HepG2 (cell line): ENCODE results near the gene HLA-DPA1. TPM values are rescaled to one million over a fixed set of nuclear protein-coding genes. Genes with fewer than 3 reads are reported as not detected.

ENCODE experiments used
- CEBPB ChIP-seq: IDR thresholded peaks from 2 replicates; pipeline ENCODE4 v1.6.1; 2011; ENCODE audit warnings: low read depth, low read length, improper control_type of control experiment, borderline replicate concordance
- CEBPG ChIP-seq: IDR thresholded peaks from 2 replicates; pipeline ENCODE4 v1.6.1; 2016
- FOXO1 ChIP-seq: sonication (generic); formaldehyde crosslinking; IDR thresholded peaks from 2 replicates; pipeline ENCODE4 v1.4.0; 2020; ENCODE audit warnings: missing genetic modification reagents
- NFIC ChIP-seq: IDR thresholded peaks from 2 replicates; pipeline ENCODE4 v1.6.1; 2012; ENCODE audit warnings: mild to moderate bottlenecking, low read length, inconsistent platforms
- NFKB2 ChIP-seq: sonication (generic); formaldehyde crosslinking; IDR thresholded peaks from 2 replicates; pipeline ENCODE4 v1.4.0; 2020; ENCODE audit warnings: missing genetic modification reagents, borderline replicate concordance
- ZNF367 ChIP-seq: sonication (generic); formaldehyde crosslinking; IDR thresholded peaks from 2 replicates; pipeline ENCODE4 v1.4.0; 2020; ENCODE audit warnings: missing genetic modification reagents, borderline replicate concordance
- ZNF569 ChIP-seq: sonication (generic); formaldehyde crosslinking; IDR thresholded peaks from 2 replicates; pipeline ENCODE4 v1.5.0; 2020; ENCODE audit warnings: mild to moderate bottlenecking, missing genetic modification reagents, moderate library complexity, borderline replicate concordance
- ZNF614 ChIP-seq: IDR thresholded peaks from 2 replicates; pipeline ENCODE4 v1.6.1; 2018; ENCODE audit warnings: missing biosample characterization, missing genetic modification reagents, inconsistent platforms, borderline replicate concordance
- polyA plus RNA-seq, 8 experiments: library from polyadenylated mRNA; depleted of rRNA in 3 of 8; stranded (reverse) in 7 of 8; unstranded in 1 of 8; fragments of >200 nt; fragmentation: Illumina TruSeq in 4 of 8; extraction: Trizol in 4 of 8; gene quantifications; 2 replicates each; pipeline versions ENCODE4 v1.2.1 to v1.2.3, GENCODE V29; 2011 to 2016; ENCODE audit warnings: low read depth in 4 of 8, missing spikeins in 1 of 8, mixed read lengths in 1 of 8; ENCODE audit not compliant: insufficient read depth in 1 of 8
- total RNA-seq, 5 experiments: library from RNA; depleted of rRNA; stranded (reverse); fragments of >200 nt; fragmentation: Illumina TruSeq; extraction: Trizol; gene quantifications; 2 replicates each; pipeline ENCODE4 v1.2.3, GENCODE V29; 2016; ENCODE audit warnings: low read depth in 1 of 5
- TF ChIP-seq, protein P1 (sequence below): sonication (generic); formaldehyde crosslinking; IDR thresholded peaks from 2 replicates; pipeline ENCODE4 v1.4.0; 2020; ENCODE audit warnings: mild to moderate bottlenecking, missing genetic modification reagents, borderline replicate concordance
- TF ChIP-seq, protein P2 (sequence below): IDR thresholded peaks from 2 replicates; pipeline ENCODE4 v1.6.1; 2016; ENCODE audit warnings: low read depth, missing genetic modification reagents, missing compliant biosample characterization
- TF ChIP-seq, protein P3 (sequence below): sonication (generic); formaldehyde crosslinking; IDR thresholded peaks from 2 replicates; pipeline ENCODE4 v1.5.1; 2020; ENCODE audit warnings: mild to moderate bottlenecking, missing genetic modification reagents, moderate library complexity
- TF ChIP-seq, protein P4 (sequence below): sonication (generic); formaldehyde crosslinking; IDR thresholded peaks from 2 replicates; pipeline ENCODE4 v1.4.0; 2020; ENCODE audit warnings: mild to moderate bottlenecking, missing genetic modification reagents

The HLA-DPA1 gene
- total and polyA plus RNA-seq, 2 of the 13 experiments (the other 11 are each of a cell fraction or from before 2014, with no cell fraction given) = not detected

DNA sequence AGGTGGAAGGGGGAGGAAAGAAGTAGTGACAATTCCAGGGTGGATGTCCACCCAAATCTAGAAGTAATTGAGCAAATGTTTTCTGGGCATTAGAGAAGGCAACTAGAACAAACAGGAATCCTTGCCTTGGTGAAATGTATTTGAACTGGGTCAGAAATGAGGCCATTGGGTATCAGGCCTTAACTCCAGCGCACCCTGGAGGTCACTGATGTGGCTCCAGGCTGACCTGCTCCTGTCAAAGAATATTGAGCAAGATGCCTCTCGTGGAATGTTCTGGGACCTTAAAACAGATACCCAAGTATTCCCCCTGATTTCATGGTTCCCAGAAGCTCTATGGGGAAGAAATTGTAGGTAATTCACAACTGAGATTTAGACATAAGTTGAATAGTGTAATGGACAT is 9.3 kb upstream of the HLA-DPA1 start (continued):
- TF ChIP-seq, protein P1, sequence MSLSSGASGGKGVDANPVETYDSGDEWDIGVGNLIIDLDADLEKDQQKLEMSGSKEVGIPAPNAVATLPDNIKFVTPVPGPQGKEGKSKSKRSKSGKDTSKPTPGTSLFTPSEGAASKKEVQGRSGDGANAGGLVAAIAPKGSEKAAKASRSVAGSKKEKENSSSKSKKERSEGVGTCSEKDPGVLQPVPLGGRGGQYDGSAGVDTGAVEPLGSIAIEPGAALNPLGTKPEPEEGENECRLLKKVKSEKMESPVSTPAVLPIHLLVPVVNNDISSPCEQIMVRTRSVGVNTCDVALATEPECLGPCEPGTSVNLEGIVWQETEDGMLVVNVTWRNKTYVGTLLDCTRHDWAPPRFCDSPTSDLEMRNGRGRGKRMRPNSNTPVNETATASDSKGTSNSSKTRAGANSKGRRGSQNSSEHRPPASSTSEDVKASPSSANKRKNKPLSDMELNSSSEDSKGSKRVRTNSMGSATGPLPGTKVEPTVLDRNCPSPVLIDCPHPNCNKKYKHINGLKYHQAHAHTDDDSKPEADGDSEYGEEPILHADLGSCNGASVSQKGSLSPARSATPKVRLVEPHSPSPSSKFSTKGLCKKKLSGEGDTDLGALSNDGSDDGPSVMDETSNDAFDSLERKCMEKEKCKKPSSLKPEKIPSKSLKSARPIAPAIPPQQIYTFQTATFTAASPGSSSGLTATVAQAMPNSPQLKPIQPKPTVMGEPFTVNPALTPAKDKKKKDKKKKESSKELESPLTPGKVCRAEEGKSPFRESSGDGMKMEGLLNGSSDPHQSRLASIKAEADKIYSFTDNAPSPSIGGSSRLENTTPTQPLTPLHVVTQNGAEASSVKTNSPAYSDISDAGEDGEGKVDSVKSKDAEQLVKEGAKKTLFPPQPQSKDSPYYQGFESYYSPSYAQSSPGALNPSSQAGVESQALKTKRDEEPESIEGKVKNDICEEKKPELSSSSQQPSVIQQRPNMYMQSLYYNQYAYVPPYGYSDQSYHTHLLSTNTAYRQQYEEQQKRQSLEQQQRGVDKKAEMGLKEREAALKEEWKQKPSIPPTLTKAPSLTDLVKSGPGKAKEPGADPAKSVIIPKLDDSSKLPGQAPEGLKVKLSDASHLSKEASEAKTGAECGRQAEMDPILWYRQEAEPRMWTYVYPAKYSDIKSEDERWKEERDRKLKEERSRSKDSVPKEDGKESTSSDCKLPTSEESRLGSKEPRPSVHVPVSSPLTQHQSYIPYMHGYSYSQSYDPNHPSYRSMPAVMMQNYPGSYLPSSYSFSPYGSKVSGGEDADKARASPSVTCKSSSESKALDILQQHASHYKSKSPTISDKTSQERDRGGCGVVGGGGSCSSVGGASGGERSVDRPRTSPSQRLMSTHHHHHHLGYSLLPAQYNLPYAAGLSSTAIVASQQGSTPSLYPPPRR (CRISPR knock-in tag) = no peak
- TF ChIP-seq ZNF569 (CRISPR knock-in tag) (no peak), NFIC (no peak), CEBPG (CRISPR knock-in tag) (peak; percentile 72), FOXO1 (CRISPR knock-in tag) (no peak), ZNF367 (no peak), CEBPB (peak; percentile 77; the same call in 1 of the 2 replicates), NFKB2 (CRISPR knock-in tag) (no peak), ZNF614 (CRISPR knock-in tag) (no peak)
- TF ChIP-seq, protein P2, sequence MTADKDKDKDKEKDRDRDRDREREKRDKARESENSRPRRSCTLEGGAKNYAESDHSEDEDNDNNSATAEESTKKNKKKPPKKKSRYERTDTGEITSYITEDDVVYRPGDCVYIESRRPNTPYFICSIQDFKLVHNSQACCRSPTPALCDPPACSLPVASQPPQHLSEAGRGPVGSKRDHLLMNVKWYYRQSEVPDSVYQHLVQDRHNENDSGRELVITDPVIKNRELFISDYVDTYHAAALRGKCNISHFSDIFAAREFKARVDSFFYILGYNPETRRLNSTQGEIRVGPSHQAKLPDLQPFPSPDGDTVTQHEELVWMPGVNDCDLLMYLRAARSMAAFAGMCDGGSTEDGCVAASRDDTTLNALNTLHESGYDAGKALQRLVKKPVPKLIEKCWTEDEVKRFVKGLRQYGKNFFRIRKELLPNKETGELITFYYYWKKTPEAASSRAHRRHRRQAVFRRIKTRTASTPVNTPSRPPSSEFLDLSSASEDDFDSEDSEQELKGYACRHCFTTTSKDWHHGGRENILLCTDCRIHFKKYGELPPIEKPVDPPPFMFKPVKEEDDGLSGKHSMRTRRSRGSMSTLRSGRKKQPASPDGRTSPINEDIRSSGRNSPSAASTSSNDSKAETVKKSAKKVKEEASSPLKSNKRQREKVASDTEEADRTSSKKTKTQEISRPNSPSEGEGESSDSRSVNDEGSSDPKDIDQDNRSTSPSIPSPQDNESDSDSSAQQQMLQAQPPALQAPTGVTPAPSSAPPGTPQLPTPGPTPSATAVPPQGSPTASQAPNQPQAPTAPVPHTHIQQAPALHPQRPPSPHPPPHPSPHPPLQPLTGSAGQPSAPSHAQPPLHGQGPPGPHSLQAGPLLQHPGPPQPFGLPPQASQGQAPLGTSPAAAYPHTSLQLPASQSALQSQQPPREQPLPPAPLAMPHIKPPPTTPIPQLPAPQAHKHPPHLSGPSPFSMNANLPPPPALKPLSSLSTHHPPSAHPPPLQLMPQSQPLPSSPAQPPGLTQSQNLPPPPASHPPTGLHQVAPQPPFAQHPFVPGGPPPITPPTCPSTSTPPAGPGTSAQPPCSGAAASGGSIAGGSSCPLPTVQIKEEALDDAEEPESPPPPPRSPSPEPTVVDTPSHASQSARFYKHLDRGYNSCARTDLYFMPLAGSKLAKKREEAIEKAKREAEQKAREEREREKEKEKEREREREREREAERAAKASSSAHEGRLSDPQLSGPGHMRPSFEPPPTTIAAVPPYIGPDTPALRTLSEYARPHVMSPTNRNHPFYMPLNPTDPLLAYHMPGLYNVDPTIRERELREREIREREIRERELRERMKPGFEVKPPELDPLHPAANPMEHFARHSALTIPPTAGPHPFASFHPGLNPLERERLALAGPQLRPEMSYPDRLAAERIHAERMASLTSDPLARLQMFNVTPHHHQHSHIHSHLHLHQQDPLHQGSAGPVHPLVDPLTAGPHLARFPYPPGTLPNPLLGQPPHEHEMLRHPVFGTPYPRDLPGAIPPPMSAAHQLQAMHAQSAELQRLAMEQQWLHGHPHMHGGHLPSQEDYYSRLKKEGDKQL (CRISPR knock-in tag) = no peak
- TF ChIP-seq, protein P3, sequence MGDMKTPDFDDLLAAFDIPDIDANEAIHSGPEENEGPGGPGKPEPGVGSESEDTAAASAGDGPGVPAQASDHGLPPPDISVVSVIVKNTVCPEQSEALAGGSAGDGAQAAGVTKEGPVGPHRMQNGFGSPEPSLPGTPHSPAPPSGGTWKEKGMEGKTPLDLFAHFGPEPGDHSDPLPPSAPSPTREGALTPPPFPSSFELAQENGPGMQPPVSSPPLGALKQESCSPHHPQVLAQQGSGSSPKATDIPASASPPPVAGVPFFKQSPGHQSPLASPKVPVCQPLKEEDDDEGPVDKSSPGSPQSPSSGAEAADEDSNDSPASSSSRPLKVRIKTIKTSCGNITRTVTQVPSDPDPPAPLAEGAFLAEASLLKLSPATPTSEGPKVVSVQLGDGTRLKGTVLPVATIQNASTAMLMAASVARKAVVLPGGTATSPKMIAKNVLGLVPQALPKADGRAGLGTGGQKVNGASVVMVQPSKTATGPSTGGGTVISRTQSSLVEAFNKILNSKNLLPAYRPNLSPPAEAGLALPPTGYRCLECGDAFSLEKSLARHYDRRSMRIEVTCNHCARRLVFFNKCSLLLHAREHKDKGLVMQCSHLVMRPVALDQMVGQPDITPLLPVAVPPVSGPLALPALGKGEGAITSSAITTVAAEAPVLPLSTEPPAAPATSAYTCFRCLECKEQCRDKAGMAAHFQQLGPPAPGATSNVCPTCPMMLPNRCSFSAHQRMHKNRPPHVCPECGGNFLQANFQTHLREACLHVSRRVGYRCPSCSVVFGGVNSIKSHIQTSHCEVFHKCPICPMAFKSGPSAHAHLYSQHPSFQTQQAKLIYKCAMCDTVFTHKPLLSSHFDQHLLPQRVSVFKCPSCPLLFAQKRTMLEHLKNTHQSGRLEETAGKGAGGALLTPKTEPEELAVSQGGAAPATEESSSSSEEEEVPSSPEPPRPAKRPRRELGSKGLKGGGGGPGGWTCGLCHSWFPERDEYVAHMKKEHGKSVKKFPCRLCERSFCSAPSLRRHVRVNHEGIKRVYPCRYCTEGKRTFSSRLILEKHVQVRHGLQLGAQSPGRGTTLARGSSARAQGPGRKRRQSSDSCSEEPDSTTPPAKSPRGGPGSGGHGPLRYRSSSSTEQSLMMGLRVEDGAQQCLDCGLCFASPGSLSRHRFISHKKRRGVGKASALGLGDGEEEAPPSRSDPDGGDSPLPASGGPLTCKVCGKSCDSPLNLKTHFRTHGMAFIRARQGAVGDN (CRISPR knock-in tag) = no peak
- TF ChIP-seq, protein P4, sequence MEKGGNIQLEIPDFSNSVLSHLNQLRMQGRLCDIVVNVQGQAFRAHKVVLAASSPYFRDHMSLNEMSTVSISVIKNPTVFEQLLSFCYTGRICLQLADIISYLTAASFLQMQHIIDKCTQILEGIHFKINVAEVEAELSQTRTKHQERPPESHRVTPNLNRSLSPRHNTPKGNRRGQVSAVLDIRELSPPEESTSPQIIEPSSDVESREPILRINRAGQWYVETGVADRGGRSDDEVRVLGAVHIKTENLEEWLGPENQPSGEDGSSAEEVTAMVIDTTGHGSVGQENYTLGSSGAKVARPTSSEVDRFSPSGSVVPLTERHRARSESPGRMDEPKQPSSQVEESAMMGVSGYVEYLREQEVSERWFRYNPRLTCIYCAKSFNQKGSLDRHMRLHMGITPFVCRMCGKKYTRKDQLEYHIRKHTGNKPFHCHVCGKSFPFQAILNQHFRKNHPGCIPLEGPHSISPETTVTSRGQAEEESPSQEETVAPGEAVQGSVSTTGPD (CRISPR knock-in tag) = no peak
